GM18498 (cell line): ENCODE measurements around the gene UNCX.
"Not testable (repeated sequence)": the region's sequence is repeated elsewhere in the genome, so short reads cannot be mapped to it uniquely, and the experiment has no call there.

Source experiments
- ATAC-seq: cut with Tn5 transposase; IDR thresholded peaks from one replicate; pipeline ENCODE4 v1.9.1; 2021; ENCODE audit warnings: mild to moderate bottlenecking, moderate library complexity; ENCODE audit not compliant: unreplicated experiment

UNCX gene

DNA sequence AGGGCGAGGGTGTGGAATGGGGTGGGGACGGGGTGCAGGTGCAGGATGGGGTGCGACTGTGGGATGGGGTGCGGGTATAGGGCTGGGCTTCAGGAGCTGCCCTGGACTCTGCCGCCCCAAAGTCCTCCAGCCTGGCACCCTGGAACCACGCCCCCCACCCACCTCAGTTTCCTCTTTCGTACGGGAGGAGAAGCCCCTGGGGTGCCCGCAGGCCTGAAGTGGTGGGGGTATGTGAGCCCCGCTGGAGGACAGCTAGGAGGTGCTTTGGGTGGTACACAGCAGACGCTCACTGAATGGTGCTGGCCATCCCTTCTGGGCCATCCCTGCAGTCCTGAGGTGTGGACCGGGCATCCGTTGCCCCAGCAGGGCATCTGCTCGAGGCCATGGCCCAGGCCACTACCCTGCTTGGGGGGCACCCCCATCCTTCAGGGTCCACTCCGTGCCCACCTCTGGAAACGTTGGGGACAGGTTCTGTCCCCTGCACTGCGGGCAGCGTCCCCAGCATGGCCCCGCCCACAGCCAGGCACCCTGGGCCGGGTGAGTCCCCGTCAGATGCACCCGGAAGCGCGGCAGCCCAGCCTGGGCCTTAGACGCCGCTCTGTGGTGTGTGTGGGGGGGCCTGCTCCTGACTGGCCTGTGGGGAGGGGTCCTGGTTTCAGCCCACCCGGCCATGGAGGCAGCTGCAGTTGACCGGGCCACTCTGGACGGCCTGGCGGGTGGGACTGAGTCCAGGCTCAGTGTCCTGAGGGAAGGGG is 41.6 kb downstream of the UNCX start:
- ATAC-seq: no peak

DNA sequence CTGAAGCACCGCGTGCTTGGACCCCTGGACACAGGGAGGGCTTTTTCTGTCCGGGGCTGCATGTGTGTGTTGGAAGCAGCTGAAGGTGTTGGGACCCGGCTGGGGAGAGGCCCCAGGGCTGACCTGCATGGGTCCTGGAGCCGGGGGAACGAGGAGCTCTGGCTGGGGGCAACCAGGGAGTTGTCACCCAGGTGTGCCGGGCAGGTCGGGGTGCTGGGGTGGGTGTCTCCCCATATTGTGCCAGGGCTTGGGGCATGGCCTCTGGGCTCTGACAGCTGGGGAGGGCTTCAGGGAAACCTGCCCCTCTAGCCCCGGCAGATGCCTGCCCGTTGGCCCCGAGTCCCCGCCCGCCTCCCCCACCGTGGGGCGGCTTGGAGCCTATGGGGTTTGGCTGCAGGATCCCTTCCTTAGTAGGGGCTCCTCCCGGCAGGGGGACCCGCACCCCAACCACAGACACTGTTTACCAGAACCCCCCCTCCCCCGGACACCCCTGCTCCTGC is 42.3 kb downstream of the UNCX start:
- ATAC-seq: no peak

DNA sequence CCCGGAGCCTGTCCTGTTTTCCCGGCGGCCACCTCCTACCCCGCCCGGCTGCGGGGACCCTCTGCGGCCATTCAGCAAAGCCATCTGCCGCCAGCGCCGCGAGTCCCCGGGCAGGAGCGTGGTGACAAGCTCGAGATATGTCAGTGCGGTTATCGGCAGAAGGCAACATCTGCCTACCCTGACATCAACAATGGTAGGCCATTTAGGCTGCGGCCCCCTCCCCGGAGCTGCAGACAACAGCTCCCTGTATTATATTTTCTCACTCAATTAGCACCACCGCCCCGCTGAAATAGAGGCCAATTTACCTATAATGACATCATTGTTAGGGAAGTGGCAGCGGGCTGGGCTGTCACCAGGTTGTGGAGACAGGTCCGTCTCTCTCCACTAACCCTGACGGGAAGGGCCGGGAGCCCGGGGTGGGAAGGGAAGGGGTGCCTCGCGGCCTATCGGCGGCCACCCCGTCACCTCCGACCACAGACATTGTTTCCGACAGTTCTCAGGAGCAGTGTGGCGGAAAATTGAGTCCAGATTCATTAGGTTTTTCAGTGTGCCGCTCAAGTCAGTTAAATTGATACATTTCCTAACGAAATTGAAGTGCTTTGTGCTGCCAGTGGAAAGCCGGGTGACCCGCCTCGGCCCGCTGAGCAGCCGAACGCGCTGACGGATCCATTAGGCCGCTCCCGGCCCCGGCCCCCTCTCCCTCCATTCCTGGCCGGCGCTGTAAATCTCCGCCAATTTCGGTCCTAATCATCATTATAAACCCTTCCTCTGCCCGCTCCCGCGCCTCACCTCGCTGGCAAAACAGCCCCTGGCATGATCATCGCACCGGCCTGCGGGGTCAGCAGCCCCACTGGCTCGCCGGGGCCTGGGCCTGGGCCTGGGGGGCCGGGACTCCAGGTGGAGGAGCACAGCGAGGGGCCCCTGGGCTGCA is 43.0 kb downstream of the UNCX start:
- no peak for ATAC-seq

DNA sequence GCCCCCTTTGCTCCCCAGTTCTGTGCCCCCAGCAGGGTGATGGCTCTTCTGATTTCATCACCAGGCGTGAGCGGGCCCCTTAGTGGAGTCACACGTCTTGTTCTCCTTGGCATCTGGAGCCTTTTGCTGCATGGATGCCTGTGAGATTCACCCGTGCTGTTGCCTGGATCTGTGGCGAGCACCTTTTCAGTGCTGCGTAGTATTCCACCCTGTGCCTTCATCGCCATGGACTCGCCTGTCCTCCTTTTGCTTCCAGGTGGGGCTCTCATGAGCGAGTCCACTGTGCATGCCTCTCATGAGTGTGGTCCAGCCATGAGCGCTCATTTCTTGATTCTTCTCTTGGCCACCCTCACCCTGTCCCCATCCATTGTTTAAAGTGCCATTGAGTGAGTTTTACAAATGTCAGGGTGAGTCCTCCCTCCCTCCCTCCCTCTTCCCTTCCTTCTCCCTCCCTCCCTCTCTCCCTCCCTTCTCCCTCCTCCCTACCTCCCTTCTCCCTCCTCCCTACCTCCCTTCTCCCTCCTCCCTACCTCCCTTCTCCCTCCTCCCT is 44.0 kb downstream of the UNCX start:
- no peak for ATAC-seq

DNA sequence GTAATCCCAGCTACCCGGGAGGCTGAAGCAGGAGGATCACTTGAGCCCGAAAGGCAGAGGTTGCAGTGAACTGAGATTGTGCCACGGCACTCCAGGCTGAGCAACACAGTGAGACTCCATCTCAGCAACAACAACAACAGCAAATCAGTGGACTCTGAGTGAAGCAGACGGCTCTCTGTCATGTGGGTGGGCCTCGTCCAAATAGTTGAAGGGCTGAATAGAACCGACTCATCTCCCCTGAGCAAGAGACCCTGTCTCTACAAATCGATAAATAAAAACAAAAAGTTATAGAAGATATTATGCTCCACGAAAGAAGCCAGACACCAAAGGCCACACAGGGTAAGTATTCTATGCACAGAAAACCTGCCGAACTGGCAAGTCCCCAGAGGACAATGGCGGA is 45.9 kb downstream of the UNCX start:
- no peak for ATAC-seq

DNA sequence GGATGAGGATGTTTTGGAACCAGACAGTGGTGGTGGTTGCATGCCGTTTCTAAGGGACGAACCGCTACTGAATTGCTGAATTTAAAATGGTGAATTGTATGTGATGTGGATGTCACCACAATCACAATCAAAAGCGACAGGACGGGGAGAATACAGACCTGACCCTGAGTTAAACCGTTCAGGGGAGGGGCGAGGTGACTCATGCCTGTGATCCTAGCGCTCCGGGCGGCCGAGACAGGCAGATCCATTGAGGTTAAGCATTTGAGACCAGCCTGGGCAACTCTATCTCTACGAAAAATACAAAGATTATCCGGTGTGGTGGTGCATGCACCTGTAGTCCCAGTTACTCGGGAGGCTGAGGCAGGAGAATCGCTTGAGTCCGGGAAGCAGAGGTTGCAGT is 46.4 kb downstream of the UNCX start:
- no peak for ATAC-seq

DNA sequence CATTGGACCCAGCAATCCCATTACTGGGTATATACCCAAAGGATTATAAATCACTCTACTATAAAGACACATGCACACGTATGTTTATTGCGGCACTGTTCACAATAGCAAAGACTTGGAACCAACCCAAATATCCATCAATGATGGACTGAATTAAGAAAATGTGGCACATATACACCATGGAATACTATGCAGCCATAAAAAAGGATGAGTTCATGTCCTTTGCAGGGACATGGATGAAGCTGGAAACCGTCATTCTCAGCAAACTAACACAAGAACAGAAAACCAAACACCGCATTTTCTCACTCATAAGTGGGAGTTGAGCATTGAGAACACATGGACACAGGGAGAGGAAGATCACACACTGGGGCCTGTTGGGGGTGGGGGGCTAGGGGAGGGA is 47.2 kb downstream of the UNCX start:
- ATAC-seq: not testable (repeated sequence)

DNA sequence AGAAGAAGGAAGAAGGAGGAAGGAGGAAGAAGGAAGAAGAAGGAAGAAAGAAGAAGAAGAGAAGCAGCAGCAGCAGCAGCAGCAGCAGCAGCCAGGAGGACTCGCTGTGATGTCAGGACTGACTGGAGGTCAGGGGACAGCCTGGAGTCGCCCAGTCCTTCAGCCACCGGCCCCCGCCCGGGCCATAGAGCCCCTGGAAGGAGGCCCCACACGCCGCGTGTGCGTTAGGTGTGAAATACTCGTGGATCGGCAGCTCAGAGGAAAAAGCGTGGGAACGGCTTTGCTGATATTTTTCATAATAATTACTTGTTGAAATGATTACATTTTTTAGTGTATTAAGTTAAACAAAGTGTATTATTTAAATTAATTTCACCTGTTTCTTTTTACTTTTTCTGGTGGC is 48.4 kb downstream of the UNCX start:
- no peak for ATAC-seq

DNA sequence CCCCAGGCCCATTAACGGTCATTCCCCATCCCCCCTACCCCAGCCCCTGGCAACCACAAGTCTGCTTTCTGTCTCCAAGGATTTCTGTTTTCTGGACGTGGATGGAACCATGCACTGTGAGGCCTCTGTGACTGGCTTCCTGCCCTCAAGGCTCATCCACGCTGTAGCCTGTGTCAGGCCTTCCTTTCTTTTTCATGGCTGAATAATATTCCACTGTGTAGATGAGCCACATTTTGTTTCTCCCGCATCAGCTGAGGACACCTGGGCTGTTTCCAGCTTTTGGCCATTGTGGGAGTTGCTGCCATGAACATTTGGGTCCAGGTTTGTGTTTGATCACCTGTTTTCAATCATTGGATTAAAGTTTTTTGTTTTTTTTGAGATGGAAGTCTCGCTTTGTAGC is 50.0 kb downstream of the UNCX start:
- ATAC-seq: no peak

DNA sequence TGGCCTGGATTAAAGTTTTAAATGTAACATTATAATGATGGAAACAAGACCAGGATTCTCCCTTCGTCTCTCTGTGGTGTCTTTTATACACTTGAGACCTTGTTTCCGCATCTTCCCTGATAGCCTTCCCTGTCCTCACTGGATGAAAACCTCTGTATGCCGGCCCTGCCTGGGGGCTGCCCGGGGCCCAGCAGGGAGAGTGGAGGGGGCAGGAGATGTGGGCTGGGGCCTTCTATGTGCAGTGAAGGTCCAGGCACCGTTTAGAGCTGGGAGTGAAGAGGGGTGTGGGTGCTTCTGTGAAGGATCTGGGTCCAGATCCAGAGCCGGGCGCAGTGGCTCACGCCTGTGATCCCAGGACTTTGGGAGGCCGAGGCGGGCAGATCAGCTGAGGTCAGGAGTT is 50.7 kb downstream of the UNCX start:
- no peak for ATAC-seq

DNA sequence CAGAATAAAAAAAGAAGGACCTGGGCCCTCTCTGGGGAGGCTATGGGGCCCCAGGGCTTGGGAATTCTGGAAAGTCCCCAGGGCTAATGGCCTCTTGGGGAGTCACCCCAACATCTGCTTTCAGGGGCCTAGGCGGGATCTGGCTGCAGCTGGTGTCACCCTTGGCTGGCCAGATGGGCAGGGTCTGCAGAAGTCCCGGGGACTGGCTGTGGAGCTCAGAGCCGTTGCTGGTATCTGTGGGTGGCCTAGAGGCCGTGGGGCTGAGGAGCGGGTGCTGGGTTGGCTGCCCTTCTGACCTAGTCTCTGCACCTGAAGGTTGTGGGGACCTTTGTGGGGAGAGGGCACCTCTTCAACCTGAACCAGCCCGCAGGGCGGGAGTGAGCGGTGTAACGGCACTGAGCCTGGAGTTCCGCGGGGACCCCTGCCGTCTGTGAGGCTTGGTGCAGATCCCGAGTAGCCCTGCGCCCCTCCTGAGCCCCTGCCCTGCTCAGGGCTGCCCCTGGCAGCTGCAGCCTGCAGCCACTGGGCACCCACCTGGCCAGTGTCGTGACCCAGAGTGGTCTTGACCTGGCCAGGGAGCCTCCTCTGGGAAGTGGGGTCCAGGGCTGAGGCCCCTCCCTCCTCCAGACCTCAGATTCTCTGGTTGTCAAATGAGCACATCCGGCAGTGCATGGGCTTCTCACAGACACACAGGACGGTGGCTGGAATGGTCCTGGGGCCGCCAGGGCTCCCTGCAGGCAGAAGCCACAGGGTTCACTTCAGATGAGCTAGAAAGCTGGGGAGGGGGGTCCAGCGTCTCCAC is 51.5 kb downstream of the UNCX start:
- no peak for ATAC-seq

DNA sequence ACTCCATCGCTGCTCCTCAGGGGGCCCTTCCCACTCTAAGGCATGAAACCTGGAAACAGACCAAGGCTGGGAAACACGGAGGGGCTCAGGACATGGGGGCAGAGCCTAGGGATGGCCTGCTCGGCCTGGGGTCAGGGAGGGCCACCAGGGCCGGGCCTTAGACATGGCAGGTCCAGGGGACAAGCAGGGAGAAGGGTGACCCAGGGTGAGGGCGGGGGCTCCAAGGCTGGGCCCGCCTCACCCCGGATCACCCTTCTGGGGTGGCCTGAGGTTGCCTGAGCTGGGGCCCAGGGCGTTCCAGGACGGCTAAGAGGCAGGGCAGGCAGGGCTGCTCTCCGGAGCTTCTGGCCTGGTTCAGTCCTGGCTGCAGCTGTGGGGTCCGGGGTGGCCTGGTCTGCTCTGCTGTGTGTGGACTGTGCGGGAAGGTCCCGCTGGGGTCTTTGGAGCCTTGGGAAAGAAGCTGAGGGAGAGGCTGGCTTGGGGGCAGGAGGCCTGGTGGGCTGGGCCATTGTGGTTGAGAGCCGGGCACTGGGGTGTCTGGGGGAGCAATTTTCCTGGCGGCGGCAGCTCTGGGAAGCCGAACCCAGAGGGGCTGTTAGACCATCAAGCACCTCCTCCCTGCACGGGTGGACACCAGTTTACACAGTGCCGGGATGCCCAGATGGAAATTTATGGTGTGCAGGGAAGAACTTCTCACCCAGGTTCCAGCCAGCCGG is 52.2 kb downstream of the UNCX start:
- no peak for ATAC-seq

DNA sequence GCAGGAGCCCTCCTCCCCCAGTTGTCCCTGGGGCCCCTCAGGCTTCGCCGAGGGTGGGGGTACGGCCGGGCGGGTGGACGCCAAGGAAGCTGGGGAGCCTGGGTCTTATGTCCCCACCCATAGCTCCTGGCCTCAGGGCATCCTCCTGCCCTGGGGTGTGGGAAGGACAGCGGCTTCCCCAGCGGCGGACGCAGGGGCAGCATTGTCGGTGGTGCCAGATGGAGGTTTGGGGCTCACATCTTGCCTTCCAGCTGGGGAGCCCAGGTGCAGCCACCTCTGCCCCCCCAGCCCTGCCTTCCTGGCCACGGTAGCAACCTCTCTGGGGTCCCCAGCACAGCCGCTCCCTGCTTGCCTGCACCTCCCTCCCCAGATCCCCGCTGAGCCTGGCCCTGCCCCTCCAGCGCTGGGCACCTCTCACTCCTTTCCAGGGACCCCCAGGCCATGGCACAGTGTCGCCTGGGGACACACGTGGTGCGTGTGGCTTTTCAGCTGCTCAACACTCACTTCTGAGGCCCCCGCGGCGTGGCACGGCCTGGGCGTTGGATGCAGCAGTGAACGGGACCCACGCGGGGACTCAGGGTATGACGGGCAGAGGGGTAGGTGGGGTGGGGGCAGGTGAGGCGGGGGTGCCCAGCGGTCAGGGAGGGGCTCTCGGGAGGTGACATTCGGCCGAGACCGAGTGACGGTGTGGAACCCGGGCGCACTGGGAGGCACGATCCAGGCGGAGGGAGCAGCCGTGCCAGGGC is 53.1 kb downstream of the UNCX start:
- ATAC-seq: no peak
